NCI-H510A (cell line): ENCODE data around the gene SRGAP3.

Experiments used
- DNase-seq: peaks from one replicate; lab custom pipeline; 2025; lab: John Stamatoyannopoulos, UW

The SRGAP3 gene

GRCh38 chr3:9224490-9224889, 25.0 kb downstream of the SRGAP3 start:
- no peak for DNase-seq

GRCh38 chr3:9223672-9224071, 25.8 kb downstream of the SRGAP3 start:
- no peak for DNase-seq

- no peak for DNase-seq
These were observed 26.3 kb downstream of the SRGAP3 start for GRCh38 chr3:9222956-9223639.

- no peak for DNase-seq
These were observed 27.4 kb downstream of the SRGAP3 start for GRCh38 chr3:9222049-9222448.

- no peak for DNase-seq
These were observed 31.0 kb downstream of the SRGAP3 start for GRCh38 chr3:9218514-9218846.

- no peak for DNase-seq
These were observed 31.5 kb downstream of the SRGAP3 start for GRCh38 chr3:9217784-9218513.

- no peak for DNase-seq
These were observed 32.7 kb downstream of the SRGAP3 start for GRCh38 chr3:9216736-9217135.

- DNase-seq, result no peak
These were observed 34.8 kb downstream of the SRGAP3 start for GRCh38 chr3:9214599-9214998.

GRCh38 chr3:9214185-9214584, 35.3 kb downstream of the SRGAP3 start:
- DNase-seq, result no peak

GRCh38 chr3:9213019-9213634, 36.3 kb downstream of the SRGAP3 start:
- no peak for DNase-seq

- DNase-seq, result no peak
These were observed 38.1 kb downstream of the SRGAP3 start for GRCh38 chr3:9211155-9211950.

GRCh38 chr3:9209777-9210176, 39.7 kb downstream of the SRGAP3 start:
- no peak for DNase-seq

GRCh38 chr3:9208605-9209152, 40.8 kb downstream of the SRGAP3 start:
- no peak for DNase-seq

- no peak for DNase-seq
These were observed 42.2 kb downstream of the SRGAP3 start for GRCh38 chr3:9207116-9207763.

- no peak for DNase-seq
These were observed 43.2 kb downstream of the SRGAP3 start for GRCh38 chr3:9206287-9206686.

GRCh38 chr3:9205345-9206143, 43.9 kb downstream of the SRGAP3 start:
- no peak for DNase-seq

- DNase-seq, result no peak
These were observed 45.0 kb downstream of the SRGAP3 start for GRCh38 chr3:9204253-9204992.

GRCh38 chr3:9203317-9203716, 46.1 kb downstream of the SRGAP3 start:
- no peak for DNase-seq

GRCh38 chr3:9202546-9202945, 46.9 kb downstream of the SRGAP3 start:
- no peak for DNase-seq

GRCh38 chr3:9201955-9202354, 47.5 kb downstream of the SRGAP3 start:
- no peak for DNase-seq
